OCI-M2 (cell line): Measurements from ENCODE around the gene EXPH5.
"Not testable (repeated sequence)": the region's sequence is repeated elsewhere in the genome, so short reads cannot be mapped to it uniquely, and the experiment has no call there.

ENCODE experiments used
- DNase-seq: peaks from one replicate; lab custom pipeline; 2025; ENCODE audit not compliant: unreplicated experiment; lab: John Stamatoyannopoulos, UW

Gene EXPH5, protein sequence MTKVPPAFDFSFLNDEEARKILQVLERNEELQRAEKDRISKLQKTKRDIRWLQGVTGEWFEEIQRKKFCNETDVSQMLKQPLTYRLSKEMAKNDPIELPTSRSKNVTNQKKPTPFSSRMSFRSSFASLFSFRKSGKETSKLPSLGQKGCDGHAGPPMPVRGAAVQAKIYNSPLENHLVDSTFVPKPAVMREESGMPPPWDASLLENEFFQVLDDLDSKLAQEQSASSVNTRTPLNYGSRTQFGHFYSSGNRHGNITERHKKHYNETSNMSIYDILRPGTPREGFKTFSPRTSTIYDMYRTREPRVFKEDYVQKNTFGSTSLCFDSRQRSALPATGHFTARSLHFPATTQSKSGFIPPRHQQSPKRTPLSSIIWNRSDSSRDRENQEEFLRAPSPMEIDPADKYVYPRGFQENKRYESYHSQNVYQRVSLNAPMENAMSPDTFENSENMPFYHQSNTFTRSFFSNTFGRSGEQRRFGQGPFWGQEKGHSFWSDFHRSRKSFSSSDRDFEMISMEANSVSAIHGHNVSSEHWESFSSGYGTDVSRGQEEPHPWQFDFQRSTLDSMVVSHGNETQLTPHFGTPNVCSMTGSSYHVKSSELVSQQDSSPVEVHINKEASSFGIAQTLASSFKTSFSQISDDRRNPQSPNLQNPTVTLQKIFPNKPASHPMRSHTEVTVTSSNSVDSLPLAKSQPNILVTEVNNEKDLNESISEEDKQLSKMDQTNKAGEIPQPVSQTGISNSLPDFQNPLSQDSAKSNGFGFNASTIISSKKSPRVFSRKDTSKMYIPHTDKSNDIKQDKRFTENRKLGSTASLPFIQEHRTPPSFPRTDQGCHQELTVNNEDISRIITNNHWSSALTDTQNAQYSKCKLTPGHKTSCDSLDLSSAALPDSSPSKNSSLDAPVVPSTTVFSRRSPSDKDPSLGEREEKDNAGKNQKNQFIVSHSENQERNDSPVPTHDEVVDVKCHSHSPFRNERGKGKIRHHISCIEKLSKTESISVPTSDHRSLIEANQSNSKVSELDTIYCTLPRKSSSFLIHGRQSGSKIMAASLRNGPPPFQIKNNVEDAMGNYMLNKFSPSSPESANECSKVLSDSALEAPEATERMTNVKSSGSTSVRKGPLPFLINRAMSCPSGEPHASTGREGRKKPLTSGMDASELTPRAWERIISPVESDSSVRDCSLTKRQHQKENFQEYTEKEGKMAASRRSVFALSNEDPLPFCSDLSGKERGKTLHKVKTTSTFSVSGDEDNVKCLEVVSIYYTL (N-terminal part only)

DNA sequence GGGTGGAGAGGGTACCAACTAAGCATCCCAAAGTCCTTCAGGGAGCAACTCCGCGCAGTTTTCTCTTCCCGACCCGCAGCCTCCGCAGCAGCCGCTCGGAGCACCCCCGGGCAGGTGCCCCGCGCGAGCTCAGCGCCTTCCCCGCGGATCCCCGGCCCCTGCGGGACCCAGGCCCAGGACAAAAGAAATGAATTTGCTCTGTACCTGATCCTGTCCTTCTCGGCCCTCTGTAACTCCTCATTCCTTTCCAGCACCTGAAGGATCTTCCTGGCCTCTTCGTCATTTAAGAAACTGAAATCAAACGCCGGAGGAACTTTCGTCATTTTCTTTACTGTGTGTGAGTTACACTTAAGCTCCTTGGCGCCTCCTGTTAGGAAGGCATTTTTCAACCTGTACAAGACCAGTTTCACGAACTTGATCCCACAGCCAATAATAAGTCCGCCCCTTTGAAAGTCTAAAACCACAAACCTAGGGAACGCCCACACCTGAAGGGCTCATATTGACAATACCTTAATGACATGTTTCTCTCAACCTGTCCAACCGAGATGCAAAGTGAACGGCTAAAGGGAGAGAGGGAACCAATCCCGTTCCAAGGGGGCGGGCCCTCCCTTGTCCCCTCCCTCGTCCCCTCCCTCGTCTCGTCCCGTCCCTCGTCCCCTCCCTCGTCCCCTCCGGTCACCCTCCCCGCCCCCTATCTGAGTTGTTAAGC, at the start of gene EXPH5:
Gene EXPH5, minus strand, starts transcription at position 555 of the 709 bp plus-strand sequence. Its CDS starts 232 bp downstream, at position 323.
- DNase-seq = peak; percentile 66

DNA sequence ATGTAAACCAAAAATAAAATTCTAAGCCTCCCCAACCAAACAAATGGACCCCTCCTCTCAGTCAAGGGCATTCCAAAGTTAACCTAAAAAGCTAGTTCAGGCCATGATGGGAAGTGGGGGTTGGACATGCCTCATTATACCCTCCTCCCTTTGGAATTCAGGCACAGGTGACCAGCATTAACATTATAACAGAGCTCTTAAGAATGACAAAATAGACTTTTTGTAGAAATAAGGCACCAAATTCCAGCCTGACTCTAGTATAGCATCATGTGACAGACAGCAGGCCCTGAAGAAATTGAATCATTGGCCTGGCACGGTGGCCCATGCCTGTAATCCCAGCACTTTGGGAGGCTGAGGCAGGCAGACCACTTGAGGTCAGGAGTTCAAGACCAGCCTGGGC, 48.2 kb upstream of the EXPH5 start:
- DNase-seq = not testable (repeated sequence)

DNA sequence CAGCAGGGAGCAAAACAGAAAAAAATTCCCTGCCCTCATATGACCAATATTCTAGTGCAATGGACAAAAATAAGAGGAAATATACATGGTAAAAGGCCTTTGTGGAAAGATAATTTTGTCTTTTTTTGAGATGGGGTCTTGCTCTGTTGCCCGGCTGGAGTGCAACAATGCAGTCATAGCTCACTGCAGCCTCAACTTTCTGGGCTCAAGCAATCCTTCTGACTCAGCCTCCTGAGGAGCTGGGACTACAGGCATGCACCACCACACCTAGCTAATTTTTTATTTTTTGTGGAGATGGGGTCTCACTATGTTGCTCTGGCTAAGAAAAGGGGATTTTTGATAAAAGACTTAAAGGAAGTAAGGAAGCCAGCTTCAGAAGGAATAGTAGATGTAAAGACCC, 45.6 kb upstream of the EXPH5 start:
- DNase-seq = no peak

DNA sequence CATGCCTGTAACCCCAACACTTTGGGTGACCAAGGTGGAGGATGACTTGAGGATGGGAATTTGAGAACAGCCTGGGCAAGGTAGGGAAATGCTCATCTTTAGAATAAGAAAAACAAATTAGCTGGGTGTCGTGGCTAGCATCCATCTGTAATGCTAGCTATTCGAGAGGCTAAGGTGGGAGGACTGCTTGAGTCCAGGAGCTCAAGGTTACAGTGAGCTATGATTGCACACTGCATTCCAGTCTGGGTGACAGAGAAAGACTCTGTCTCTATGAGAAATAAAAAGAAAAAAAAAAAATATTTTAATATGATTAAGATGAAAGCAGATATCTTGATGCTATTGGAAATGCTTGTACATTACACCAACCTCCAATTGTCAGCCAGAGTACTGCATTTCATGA, 42.7 kb upstream of the EXPH5 start:
- no peak for DNase-seq

DNA sequence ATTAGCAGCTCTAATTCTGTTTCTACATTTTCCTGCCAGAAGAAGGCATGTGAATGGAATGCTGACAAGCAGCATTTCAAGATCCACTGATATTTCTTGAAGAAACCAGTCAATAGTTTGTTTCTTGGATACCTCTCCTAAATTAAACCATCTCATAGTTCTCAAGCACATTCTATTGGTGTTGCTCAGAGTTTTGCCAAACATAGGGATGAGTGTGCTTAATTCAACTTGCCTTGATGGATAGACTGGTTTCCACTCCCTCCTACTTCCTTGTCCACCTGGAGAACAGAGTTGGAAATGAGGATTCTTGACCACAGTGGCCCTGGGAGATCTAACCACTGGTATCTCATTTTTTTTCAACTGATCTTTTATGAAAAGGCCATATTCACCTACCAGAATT, 41.5 kb upstream of the EXPH5 start:
- no peak for DNase-seq

DNA sequence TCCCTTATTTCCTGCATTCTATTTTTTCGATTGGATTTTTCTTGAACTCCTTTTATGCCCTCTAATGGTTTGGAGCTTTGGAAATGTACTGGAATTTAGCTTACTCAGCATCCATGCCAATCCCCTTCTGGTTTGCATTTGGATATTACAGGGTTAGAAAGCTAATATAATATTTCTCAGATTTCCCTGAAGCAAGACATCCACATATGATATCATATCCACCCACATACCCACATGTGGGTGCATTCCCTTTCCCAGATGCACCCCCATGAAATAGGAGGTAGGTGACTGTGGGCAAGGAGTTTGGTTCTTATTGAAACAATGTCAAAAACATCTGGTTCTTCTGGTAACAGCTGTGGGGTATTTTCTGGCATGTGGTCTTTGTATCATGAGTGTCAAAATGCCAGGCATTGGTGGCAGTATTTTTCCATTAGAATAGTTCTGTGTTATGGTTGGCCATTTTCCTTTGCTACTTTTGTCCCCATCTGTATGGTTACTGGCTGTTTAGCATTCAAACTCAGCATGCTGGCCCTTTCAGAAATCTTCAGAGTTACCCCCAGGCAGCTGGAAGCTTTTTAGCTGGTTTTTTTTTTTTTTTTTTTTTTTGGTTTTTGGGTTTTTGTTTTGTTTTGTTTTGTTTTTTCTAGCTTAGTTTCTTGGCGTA, 38.6 kb upstream of the EXPH5 start:
- DNase-seq = no peak

DNA sequence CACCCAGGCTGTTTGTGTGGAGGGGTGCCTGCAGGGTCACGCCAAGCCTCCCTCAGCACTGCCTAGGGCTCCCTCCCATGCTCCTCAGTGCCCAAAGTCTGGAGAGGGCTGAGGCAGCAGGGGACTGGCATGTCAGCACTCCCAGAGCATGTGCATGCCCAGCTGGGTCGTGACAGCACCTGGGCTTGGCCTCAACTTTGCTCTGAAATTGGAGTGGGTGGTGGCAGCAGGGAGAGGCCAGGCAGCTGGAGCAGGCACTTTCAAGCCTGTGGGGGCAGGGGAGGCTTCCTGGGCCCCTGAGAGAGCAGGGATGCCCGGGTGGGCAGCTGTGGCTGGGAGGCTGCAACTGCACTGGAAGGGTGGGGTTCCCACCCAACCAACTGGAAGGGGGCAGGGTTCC, 35.7 kb upstream of the EXPH5 start:
- no peak for DNase-seq

DNA sequence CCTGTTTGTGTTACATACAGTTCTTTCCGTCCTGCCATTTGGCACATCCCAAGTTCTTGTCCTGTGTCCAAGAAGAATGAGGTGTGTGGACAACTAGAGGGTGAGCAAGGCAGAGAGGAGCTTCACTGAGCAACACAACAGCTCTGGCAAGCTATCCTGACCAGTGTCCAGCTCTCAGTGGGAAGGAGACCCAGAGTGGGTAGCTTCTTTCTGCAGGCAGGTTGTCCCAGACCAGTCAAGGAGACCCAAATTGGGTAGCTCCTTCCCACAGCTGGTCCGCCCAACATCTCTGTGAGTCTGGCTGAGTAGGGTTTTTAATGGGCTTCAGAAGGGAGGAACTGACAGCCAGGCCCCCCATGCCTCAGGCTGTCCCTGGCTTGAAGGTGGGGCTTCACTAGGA, 35.2 kb upstream of the EXPH5 start:
- DNase-seq = no peak

DNA sequence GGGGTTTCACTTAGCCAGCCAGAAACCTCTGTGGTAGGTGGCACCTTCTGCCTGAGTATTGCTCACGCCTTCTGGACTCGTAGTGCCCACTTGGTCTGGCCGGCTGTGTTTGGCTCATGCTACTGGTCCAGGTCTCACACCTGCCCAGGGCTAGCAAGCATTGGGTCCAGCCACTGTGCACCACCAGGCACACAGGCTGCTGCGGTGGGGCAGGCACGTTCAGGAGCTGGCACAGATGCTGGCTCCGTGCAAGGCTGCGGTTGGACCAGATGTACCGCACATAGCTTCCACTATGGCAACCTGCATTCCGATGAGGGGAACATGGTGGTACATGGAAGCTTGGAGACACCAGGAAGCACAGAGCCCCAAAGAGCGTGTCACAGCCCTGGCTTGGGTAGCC, 34.8 kb upstream of the EXPH5 start:
- no peak for DNase-seq

DNA sequence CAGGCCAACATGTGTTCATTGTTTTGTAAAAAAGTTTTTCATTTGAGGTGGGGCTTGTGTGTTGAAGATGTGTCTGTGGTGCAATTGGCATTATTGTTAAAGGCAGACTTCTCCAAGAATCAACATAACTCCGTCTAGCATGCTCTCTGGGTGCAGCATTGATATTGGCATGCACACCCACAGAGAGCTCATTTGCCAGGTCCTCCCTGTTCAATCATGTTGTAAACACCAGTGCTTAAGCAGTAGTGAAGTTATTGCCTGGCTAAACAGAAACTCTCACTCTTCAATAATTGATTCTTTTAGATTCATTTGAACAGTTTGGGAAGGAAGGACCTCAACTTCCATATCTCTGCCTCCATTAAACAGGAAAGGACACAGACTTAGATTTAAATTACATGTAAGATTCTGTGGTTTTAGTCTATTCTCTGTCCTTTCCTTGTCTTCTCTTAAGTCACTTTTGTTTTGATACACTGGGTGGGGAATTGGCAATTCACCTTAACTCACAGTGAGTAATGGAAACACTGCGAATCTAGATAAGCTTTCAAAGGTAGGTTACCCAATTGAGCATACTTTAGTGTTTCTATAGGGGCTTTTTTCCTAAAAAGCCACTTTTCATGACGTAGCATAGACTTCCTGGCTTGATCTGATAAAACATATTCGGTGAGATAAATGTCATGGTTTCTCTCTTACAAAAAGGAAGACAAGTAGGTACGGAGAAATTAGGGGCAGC, 30.8 kb upstream of the EXPH5 start:
- no peak for DNase-seq

DNA sequence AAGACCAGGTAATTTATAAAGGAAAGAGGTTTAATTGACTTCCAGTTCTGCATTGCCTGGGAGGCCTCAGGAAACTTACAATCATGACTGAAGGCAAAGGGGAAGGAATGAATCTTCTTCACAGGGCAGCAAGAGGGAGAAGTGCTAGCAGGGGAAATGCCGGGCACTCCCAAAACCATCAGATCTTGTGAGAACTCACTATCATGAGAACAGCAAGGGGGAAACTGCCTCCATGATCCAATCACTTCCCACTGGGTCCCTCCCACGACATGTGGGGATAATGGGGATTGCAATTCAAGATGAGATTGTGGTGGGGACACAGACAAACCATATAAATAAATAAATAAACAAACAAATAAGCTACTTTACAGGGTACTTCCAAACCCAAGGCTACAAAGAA, 28.8 kb upstream of the EXPH5 start:
- no peak for DNase-seq

DNA sequence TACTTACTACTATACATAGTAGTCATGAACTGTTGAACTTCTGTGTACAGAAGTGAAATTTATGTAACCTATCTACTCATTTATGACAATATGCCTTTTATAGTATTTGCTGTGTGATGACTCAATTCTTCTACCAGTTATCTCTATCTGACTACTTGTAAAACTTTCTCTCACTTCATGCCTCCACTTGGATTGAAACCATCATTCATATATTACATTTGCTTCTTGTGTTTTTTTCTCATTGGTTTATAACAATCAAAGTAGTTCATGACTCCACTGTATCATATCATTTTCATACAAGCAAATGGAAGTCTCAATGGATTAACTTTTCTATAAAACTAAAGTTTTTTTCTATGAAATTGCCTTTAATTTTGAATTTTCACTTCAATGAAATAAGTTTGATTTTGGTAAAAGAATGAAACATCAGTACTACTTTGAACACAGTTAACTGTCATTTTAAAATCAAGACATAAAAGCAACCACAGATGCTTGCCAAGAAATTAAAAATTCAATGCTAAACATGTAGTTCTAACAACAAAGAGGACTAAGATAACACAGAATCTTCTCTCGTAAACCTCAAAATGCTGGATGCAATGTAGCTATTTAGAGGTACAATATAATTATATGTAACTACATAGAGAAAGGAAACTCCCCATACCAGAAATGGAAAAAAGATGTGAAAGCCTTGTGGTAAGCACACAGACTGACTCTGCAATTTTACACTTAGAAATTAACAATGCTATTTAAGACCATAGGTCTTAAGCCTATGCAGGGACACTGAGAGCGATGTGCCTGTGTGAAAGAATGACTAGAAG, 27.6 kb upstream of the EXPH5 start:
- no peak for DNase-seq

DNA sequence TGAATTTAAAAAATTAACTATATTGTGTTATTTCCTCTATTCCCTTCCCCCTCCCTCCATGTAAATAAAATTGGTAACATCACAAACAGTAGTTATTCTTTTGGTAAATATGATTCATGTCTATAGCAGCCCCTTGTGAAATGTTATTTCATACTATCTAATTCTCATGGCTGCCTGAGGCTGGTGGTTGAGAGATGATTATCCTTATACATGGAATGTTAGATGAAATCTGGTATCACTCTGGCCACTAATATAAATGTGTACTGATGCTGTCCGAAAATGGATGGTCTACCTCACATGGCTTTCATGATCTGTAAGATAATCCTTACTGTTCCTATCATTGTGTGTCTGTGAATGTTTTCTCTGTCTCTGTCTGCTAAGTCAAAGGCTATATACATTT, 25.0 kb upstream of the EXPH5 start:
- no peak for DNase-seq

DNA sequence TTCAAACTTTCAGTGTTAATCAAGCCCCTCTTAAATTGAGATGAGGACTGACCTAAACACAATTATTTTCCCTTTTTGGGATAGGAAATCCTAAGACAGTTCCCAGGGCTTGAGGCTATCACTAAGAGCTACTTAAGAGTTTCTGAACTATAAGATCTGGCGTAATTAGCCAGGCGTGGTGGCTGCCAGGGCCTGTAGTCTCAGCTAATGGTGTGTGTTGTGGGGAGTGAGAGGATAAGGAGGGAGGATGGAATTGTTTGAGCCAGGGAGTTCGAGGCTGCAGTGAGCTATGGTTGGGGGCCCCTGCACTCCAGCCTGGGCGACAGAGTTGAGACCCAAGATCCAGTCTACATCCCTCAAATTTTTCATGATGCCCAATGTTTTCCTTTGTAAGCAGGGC, 23.5 kb upstream of the EXPH5 start:
- no peak for DNase-seq

DNA sequence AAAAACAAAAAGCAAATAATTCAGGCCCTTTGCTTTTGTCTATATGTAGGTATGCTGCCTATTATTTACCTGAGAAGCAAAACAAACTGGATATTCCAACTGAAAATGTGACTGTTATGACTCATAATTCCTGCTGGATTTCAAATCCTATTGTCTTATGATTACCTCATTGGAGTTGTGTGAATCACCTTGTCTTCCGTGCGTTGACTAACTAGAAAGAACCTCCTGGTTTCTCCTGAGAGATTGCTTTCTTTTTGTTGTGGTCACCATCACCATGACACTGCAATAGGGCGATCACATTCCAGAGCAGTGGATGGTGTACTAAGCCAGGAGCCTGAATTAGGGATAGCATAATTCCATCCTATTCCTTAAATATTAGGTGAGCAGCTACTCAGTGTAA, 23.0 kb upstream of the EXPH5 start:
- DNase-seq = no peak

DNA sequence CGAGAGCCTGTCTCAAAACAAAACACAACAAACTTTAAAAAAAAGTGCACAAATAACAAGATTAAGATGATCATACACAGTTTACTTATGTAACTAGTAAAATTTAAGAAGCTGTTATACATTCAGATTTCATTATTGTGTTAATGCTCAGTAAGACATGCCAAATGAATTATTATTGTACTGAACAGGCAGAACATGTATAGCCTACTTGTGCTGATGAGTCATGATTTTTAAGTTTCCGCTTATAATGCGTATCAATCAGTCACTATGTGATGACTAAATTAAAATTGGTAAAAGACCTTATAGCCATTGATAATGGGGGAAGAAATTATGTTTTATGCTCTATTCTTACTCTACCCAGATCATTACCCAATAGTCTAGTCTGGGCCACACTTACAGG, 20.5 kb upstream of the EXPH5 start:
- no peak for DNase-seq

DNA sequence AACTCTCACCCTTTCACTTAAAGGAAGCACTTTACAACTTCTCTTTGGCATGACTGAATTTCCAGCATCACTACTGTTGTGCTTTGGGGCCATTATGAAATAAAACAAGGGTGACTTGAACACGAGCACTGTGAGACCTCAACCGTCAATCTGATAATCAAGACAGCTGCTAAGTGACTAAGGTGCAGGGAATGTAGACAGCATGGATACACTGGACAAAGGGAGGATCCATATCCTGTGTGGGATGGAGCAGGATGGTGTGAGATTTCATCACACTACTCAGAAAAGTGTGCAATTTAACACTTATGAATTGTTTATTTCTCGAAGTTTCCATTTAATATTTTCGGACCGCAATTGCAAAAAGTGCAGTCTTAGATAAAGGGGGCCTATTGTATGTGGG, 16.1 kb upstream of the EXPH5 start:
- no peak for DNase-seq

DNA sequence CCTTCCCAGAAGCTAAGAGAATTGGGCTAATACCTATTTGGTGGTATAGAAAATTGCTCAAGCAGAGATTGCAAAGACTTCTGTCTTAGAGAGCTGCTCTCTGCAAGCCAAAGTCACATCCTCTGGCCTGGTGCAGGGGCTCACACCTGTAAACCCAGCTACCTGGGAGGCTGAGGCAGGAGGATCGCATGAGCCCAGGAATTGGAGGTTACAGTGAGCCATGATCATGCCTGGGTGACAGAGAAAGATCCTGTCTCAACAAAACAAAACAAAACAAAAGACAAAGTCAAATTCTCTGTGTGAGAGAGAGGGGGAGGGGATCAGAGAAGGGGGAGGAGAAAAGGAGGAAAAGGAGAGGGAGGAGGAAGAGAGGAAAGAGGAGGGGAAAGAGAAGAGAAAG, 15.0 kb upstream of the EXPH5 start:
- no peak for DNase-seq
